Measurements from ENCODE around the gene ZNRF1. TPM values are rescaled to one million over a fixed set of nuclear protein-coding genes. Genes with fewer than 3 reads are reported as not detected.

The ZNRF1 gene
- total and polyA plus RNA-seq, 2 donors (not counting 1 experiment from before 2014, with no cell fraction given) = 0.27 to 0.76 TPM

GRCh38 chr16:75139498-75139897, 140.7 kb downstream of the ZNRF1 start:
- Mint-ChIP-seq H3K27me3 (peaks cover 11% of the 10 kb centered on the region), H3K4me1 (peaks cover 9% of the 10 kb centered on the region), H3K4me3 (no peak overlapping the region), H3K27ac (no peak overlapping the region), H3K9me3 (ENCODE audit: insufficient read depth) (peaks cover 2% of the 10 kb centered on the region)
- no peak for TF ChIP-seq EZH2 (IDR thresholded peaks at IDR 0.05; ENCODE audit: borderline replicate concordance, insufficient read depth, low read depth, low read length, poor library complexity, severe bottlenecking)
- Histone ChIP-seq H3K36me3 (replicated peaks in 1 of 2; ENCODE audit: control extremely low read depth in 1 of 2, control insufficient read depth in 1 of 2, extremely low read depth in 1 of 2, insufficient read depth in 2 of 2, low read length in 1 of 2) (no peaks in the 10 kb centered on the region), H3K4me3 (ENCODE audit: control extremely low read depth in 1 of 5, extremely low read depth in 1 of 5, insufficient read depth in 1 of 5, low read depth in 2 of 5, low read length in 4 of 5) (no peak overlapping the region), H4K20me1 (ENCODE audit: control insufficient read depth, insufficient read depth, low read length, poor library complexity, severe bottlenecking) (no peaks in the 10 kb centered on the region), H3K9me3 (ENCODE audit: control extremely low read depth in 1 of 3, control insufficient read depth in 2 of 3, insufficient read depth in 1 of 3, low read length in 2 of 3) (peaks cover 0 to 3% (median 0%) of the 10 kb centered on the region in 3 donors), H2AFZ (ENCODE audit: insufficient read depth, low read depth, low read length, poor library complexity, severe bottlenecking) (no peak overlapping the region), H3K79me2 (ENCODE audit: control insufficient read depth, insufficient read depth, low read length) (no peaks in the 10 kb centered on the region), H3K4me1 (ENCODE audit: control insufficient read depth in 2 of 2, insufficient read depth in 2 of 2, low read length in 2 of 2) (peaks cover 4 to 6% of the 10 kb centered on the region in 2 donors), H3K27ac (ENCODE audit: low read length in 2 of 2) (no peak overlapping the region), H3K9ac (ENCODE audit: low read length) (no peak overlapping the region), H3K4me2 (replicated peaks; ENCODE audit: low read depth, low read length, poor library complexity, severe bottlenecking) (no peak overlapping the region), H3K27me3 (replicated peaks in 1 of 4; ENCODE audit: control extremely low read depth in 1 of 4, control insufficient read depth in 3 of 4, insufficient read depth in 4 of 4, low read length in 3 of 4) (peaks cover 0 to 8% (median 0%) of the 10 kb centered on the region in 4 experiments)
- POLR2A ChIA-PET = no interaction called here
- no peak for ATAC-seq (ENCODE audit: low read depth)
- no CpG with 5 or more reads among the region's 5 CpGs for WGBS (ENCODE audit: insufficient coverage)
- no peak for DNase-seq
- intact Hi-C loops (cut with micrococcal nuclease) = no loop called here
- CTCF ChIA-PET = no interaction called here

- Mint-ChIP-seq H3K9me3 (ENCODE audit: insufficient read depth) (peaks cover 2% of the 10 kb centered on the region), H3K4me1 (peaks cover 9% of the 10 kb centered on the region), H3K4me3 (no peak overlapping the region), H3K27ac (no peak overlapping the region), H3K27me3 (peaks cover 4% of the 10 kb centered on the region)
- intact Hi-C loops (cut with micrococcal nuclease) = loop anchor here (10.0 kb wide), 1 partner anchor 849 kb away; the partner anchor contains the start of gene PSMD7
- Histone ChIP-seq H3K9me3 (ENCODE audit: control extremely low read depth in 1 of 3, control insufficient read depth in 2 of 3, insufficient read depth in 1 of 3, low read length in 2 of 3) (peaks cover 0 to 13% (median 0%) of the 10 kb centered on the region in 3 donors), H3K79me2 (ENCODE audit: control insufficient read depth, insufficient read depth, low read length) (no peaks in the 10 kb centered on the region), H3K36me3 (replicated peaks in 1 of 2; ENCODE audit: control extremely low read depth in 1 of 2, control insufficient read depth in 1 of 2, extremely low read depth in 1 of 2, insufficient read depth in 2 of 2, low read length in 1 of 2) (no peaks in the 10 kb centered on the region), H3K9ac (ENCODE audit: low read length) (no peak overlapping the region), H3K4me3 (ENCODE audit: control extremely low read depth in 1 of 5, extremely low read depth in 1 of 5, insufficient read depth in 1 of 5, low read depth in 2 of 5, low read length in 4 of 5) (no peak overlapping the region), H4K20me1 (ENCODE audit: control insufficient read depth, insufficient read depth, low read length, poor library complexity, severe bottlenecking) (no peaks in the 10 kb centered on the region), H3K4me2 (replicated peaks; ENCODE audit: low read depth, low read length, poor library complexity, severe bottlenecking) (no peak overlapping the region), H3K27ac (ENCODE audit: low read length in 2 of 2) (no peak overlapping the region), H3K4me1 (ENCODE audit: control insufficient read depth in 2 of 2, insufficient read depth in 2 of 2, low read length in 2 of 2) (peaks cover 0 to under 1% of the 10 kb centered on the region in 2 donors), H2AFZ (ENCODE audit: insufficient read depth, low read depth, low read length, poor library complexity, severe bottlenecking) (no peak overlapping the region), H3K27me3 (replicated peaks in 1 of 4; ENCODE audit: control extremely low read depth in 1 of 4, control insufficient read depth in 3 of 4, insufficient read depth in 4 of 4, low read length in 3 of 4) (peaks cover 0 to 2% (median under 1%) of the 10 kb centered on the region in 4 experiments)
- no peak for ATAC-seq (ENCODE audit: low read depth)
- TF ChIP-seq EZH2 (IDR thresholded peaks at IDR 0.05; ENCODE audit: borderline replicate concordance, insufficient read depth, low read depth, low read length, poor library complexity, severe bottlenecking) = no peak
- TF ChIP-seq CTCF (IDR thresholded peaks at IDR 0.05) = no peak
- DNase-seq = no peak
- WGBS (ENCODE audit: insufficient coverage) = 80% methylated on average over 1 of the region's 6 CpGs
- ChIA-PET POLR2A (no interaction called here), CTCF (interaction anchor here (0.6 kb wide), 1 partner anchor 156 kb away, joined by 3 read pairs; no protein-coding TSS in a partner anchor)
These were observed 145.1 kb downstream of the ZNRF1 start for GRCh38 chr16:75143941-75144340.

Measured in B cell (primary cell).